Epithelial cell of prostate (primary cell): ENCODE results near the gene BLID.

Source experiments
- DNase-seq: peaks from one replicate; pipeline ENCODE4 v3.0.0-alpha.2; 2011; ENCODE audit warnings: low read depth, low spot score
- H3K27ac ChIP-seq: fragments of 450-650 bp; 2 replicates; pipeline ENCODE4 v1.5.1; 2017; ENCODE audit warnings: mild to moderate bottlenecking

The BLID gene

DNA sequence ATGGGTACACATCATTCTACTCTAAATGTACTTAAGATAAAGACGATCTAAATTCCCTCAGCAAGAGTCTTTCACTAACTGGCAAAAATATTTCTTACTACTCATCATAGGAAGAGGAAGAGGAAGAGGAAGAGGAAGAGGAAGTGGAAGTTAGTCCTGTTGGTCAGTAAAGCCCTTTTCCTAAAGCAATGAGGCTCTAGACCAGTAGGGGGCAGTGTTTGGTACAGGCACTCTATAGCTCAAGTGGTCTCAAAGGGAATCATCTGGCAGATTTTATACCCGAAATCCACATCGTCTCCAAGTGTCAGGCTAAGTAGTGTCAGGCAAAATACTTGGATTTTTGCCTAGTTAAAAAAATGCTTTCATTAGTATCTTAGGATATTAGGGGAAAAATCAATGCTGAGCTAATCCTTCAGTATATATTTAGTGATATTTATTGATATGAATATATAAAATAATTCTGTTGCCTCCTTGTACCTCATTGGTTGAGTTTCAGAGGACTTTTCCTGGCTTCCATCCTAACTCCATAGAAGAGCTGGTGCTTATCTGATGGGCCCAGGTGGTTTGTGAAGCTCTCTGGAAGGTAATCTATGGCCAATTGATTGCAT lies 7.7 kb downstream of the BLID start:
- DNase-seq: no peak

DNA sequence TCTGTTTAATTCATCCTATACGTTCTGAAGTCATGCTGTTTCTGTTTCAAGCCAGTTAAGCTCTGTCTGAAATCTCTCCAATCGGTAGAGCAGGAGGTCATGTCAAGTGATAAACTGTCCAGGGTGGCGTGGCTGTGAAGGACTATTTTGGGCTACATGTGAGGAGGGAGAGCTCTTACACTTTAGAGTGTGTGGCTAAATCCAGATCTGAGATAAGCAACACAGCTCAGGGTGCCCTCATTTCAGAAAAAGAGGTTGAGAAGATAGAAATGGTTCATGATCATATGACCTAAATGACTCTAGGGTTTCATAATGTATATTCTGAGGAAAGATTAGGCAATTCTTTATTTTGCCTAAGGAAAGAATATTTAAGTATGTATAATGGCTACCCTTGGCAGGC lies 8.4 kb downstream of the BLID start:
- DNase-seq: no peak
- no peak overlapping the region for H3K27ac ChIP-seq

More for the DNA sequence above, 7.7 kb downstream of the BLID start:
- no peak overlapping the region for H3K27ac ChIP-seq

DNA sequence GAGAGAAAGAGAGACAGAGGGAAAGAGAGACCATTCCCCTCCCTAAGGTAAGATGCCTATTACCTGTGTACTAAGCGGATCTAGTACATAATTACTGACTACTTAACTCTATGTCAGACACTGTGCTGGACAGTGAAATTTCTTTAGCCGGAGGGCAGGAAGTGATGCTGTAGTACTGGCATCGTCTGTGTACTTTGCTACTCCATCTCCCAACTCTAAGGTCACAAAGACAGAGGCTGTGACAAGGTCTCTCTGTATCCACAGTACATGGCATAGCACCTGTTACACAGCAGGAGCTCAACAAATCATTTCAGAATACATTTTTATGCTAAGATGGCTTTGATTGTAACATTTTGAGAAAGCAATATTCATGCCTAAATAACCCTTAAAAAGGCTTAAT lies 9.0 kb downstream of the BLID start:
- no peak for DNase-seq
- no peak overlapping the region for H3K27ac ChIP-seq

DNA sequence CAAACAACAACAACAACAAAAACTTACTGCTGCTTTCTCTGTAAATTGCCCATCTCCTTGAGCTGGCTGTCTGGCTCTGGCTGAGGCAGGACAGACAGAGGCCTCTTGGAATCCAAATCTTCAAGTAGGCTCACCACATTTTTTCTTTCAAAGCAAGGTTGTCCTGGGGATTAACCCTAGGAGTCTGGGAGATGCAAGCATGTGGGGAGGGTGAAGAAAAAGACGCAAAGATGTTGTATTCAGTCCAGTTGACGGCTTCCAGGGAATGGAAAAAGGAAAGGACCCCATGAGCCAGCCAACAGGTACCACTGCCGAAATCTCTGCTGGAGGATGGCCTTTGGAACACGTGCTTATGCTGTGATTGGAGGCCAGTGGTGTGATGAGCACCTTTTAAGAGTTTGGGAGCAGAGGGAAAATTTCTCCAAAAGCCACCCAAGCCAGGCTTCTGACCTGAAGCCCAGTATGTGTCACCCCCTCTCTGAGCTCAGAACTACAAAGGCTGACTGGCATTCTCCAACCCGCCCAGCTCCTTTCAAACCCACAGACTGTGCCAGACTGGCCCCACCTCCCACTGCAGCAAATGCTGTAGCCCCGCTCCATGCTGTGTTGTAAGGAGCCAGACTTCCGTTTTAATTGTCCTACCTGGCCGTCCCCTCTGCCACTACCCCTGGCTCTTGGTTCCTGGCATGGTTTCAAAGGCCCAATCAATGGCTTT lies 10.8 kb downstream of the BLID start:
- no peak for DNase-seq
- peak overlapping the region; percentile 83 for H3K27ac ChIP-seq

DNA sequence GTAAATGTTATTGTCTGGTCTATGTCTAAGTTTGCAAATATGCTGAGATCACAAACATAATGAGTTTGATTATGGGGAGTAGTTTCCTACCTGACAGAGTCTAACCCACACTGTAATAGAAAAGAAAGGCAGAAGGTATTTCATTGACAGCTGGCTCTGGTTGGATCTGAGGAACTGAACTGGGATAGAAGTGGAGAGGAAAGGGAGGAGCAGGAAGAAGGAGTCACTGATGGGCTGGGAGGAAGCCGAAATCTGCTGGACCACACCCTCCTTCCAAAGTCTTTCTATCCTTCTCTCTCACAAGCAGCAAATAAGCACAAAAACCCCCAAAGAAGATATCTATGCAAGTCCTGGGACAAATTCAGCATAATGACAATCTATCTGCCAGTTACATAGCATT lies 11.7 kb downstream of the BLID start:
- DNase-seq: no peak
- H3K27ac ChIP-seq: peak overlapping the region; percentile 83

DNA sequence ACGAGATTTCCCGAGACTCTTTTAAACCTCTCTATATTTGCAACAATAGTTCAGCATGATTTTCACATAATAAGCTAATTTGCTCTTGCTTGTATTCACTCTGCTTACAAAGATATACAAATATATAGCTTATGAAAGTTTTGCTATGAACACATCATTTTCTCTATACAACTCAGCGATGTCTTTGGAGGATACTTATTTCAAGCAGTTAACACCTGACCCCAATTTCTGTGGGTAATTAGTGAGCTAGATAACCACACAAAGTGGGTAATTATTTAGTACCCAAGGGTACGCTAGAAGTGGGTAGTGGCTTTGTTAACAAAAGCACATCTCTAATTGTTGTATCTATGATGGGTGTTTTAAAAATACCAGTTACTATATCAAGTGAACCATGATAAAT lies 12.3 kb downstream of the BLID start:
- no peak for DNase-seq
- H3K27ac ChIP-seq: peak overlapping the region; percentile 83

DNA sequence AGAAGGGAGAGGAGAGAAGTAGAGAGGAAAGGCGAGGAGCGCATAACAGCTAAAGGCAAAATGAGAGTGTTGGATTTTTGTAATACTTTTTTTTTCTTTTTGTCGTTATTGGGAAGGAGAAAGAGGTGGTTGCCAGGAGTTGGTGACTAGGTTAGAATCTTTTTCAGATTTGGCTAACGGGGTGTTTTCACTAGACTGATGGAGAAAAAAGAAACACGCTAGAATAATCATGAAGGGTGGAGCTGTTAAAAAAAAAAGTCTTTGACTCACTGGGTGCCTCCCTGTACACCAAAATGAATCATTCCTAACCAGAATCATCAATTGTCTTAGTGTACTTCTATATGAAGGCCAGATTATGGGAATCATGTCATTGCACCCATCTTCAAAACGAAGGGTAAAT lies 12.7 kb downstream of the BLID start:
- H3K27ac ChIP-seq: peak overlapping the region; percentile 83
- DNase-seq: no peak

DNA sequence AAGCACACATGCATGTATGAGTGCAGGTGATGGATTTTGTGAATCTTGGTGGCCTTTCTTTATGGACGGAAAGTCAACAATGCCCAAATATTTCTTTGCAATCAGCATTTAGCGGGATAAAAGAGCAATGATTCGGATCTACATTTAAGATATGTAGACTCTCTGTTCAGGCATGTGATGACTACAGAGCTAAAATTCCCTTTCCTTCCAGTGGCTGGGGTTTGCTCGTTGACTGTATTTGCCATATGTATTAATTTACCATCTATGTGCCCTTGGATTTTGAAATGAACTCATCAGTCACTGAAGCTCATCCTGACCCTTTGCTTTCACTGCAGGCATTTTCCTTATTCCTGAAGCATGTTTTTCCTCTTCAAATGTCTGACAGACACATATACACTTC lies 13.6 kb downstream of the BLID start:
- no peak for DNase-seq
- peak overlapping the region; percentile 83 for H3K27ac ChIP-seq

DNA sequence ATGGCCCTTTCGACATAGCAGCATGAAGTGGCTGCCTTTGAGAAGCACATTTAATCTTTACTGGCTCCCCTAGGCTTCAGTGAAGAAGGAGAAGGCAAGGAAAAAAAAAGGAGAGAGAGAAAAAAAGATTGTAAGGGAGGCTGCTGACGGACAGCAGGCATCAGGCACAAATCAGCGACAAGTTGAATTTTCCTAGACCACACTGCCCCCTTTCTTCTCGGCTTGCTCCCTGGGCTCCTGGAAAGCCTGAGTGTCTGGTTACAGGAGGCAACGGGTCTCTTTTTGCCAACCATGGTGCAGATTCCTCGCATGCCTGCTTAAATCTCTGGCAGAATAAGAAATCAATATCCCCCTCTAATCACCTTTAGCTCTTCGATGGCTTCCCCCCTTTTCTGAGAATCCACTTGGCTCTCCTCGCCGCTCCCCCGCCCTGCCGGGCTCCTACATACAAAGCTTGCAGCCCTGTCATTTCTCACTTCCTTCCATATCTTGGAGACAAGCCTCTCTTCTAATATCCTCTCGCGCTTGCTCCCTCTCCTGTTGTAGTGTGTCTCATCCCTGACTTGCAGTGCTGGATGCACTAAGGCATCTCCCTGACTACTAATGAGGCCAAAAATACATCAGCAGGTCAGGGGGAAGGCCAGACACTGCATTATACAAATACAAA lies 14.3 kb downstream of the BLID start:
- peak overlapping the region; percentile 83 for H3K27ac ChIP-seq
- DNase-seq: no peak

DNA sequence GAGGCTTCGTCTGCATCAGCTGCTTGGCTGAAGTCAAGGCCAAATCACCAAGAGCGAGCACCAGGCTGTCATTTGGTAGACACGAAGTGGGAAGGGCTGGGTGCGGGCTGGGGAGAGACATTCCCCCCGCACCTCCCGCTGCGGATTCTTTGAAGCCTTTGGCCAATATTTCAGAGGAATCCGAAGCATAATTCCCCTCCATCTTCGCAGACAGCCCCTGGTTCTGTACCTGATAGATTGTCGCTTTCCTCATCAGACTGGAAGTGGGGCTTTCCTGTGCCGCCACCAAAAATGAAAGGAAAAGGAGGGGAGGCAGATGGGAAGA lies 15.3 kb downstream of the BLID start:
- peak overlapping the region; percentile 83 for H3K27ac ChIP-seq
- DNase-seq: no peak

DNA sequence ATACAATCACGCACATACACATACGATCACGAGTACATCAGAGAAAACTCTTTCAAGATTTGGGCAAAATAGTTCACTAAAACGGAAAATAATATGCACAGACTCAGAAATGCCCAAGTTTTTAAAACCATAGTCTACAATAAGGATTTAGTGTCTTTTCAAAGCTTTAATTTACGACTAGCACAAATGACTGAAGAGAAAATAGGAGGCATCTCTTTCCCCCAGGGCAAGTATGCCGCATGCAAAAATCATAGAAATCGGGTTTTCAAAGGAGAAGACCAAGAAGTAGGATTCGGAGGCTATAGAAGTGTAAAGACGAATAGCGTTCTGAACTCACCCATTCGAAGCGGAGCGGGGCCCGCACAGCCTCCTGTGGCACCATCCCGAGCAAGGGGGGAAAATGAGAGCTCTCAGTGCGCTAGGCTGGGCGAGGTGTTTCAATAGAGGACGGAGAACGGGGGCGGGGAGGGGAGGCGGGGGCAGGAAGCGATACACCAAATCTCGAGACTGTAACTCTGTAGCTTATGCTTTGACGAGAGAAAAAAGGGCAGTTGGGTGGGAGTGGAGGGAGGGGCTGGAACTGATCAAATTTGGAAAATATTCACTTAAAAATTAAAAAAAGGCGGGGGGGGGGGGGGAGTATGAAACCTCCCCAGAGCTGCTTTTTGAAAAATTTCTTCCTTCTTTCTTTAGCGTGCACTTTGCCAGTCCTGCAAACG lies 15.8 kb downstream of the BLID start:
- no peak for DNase-seq
- H3K27ac ChIP-seq: peak overlapping the region; percentile 83

DNA sequence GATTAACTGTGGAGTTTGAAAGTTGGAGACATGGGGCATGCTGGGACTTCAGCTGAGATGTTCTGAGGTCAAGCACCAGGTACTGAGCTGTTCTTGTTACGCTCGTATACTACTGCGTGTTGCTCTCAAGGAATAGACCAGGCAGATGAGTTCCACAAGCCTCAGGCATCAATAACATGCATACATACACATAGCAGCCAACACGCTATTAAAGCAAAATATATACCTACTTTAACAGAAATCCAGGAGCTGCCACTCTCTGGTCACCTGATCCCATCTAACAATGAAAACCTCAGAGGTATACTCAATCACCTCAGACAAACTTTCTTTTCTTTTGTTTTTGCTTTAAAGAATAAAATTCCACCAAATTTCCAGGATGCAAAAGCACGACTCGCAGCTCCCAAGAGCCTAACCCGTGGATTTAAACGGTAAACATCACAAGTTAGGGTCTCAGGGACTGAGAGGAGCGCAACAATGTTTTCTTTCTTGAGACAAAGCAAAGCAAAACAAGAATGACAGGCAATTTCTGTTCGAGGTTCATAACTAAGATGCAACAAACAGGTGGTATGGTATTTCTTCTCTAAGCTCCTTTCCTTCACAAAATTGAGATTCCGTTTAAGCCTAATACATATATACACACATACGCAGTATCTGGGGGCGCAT lies 16.5 kb downstream of the BLID start:
- peak overlapping the region; percentile 83 for H3K27ac ChIP-seq
- no peak for DNase-seq

DNA sequence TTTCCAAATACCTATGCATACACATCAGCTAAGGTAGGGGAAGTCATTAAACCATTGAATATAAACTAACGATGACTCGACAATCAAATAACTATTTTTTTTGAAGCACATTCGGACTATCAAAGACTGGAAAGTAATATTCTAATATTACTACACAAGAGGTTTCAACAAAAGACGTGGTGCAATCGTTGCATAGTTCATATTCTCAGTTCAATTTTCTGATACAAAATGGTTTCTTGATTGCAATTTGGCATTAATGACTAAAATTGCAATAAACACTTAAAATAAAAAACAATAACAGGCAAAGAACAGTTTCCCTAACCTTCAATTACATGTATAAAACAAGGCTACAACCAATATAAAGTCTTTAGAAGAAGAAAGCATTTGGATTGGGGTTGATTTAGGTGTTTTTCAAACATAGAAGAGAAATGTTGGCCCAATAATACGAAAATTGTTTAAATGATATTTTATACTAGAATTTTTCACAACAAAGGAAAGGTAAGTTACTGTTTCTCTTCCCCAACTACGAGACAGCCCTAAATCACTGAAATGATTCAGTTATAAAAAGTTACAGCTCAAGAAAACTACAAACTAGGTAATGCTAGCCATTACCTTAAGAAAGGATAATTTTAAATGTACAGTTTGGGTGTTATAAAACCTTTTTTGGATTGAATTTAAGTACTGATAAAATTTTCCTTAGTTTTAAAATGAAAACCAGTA lies 17.6 kb downstream of the BLID start:
- H3K27ac ChIP-seq: peak overlapping the region; percentile 83
- DNase-seq: no peak

DNA sequence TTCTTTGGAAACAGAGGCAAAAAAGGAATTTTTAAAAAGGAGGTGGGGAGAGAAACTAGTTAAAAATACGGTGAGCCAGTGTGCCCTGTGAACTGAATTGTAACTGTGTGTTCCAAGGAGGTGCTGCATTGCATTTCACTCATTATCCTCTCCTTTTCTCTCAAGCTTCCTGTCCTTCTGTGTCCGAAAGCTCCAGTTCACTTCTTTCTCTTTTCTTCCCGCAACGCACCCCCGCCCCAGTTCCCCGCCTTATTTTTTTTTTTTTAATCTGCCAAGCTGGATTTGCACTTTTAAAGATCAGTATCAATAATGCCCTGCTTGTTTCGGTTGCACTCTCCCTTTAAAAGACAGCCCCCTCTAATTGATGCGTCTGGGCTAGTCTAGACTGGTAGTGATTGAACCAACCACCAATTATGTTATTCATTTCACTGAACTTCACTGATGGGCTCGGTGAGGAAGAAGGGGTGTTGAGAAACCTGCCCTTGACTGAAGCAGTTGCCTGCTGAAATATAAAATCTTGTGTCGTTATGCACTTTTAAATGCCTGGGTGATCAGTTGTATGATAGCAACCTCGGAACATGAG lies 18.5 kb downstream of the BLID start:
- DNase-seq: no peak
- peak overlapping the region; percentile 83 for H3K27ac ChIP-seq

DNA sequence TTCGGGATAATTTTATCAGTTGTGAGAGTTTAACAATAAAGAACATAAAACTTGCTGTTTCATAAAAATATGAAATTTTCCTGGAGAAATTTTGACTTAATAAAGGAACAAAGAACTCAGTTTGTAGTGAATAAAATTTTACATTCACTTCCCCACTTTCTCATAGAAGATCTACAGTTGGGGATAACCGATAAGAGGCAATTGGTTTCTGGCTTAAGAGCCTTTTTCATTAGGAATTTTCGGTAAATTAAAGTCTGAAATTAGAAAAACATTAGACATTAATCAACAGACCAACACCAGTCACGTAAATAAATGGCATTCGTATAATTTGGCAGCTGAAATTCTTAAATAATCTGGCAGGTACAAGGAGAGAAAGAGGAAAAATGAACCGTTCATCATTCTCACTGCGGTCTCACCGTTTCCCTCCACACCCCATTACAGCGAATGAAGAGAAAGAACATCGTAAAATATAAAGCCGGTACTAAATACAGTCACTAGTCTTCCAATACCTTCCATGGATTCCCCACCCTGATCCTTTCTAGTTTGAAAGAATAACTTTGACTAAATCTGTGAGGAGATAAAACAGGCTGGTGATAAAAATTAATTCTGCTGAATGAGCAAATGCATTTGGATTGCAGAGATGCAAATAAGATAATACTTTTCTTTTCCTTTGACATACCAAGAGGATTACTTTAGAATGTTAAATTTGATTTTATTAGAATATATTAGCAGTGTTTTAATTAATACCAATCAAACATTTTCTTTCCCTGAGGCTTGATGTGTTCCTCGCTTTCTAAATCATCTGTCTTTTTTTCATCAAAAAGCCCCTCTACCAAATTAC lies 19.5 kb downstream of the BLID start:
- DNase-seq: no peak
- peak overlapping the region; percentile 83 for H3K27ac ChIP-seq

DNA sequence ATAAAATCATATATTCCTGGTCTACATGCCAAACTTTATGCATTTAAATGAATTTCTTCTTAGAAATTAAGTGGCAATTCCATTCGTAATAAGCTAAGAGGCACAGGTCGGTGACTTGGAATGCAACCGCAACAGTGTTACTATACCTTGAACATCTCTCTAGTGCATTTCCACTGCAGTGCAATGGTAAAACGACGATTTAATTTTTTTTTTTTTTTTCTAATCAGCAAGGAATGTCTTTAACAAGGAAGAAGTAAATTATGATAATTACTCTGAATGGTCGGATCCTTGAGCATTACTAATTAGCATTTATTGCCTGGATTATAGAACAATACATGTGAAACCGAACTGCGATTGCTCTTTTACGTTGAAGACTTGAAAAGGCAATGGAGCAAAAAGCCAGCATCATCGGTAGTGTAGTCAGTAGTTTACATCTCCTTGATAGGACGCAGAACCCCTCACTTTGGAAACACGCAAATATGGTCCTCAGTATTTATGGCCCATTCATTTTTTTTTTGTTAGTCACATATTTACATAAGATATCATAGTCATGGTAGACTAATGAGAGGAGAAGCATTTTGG lies 20.2 kb downstream of the BLID start:
- peak overlapping the region; percentile 83 for H3K27ac ChIP-seq
- no peak for DNase-seq

DNA sequence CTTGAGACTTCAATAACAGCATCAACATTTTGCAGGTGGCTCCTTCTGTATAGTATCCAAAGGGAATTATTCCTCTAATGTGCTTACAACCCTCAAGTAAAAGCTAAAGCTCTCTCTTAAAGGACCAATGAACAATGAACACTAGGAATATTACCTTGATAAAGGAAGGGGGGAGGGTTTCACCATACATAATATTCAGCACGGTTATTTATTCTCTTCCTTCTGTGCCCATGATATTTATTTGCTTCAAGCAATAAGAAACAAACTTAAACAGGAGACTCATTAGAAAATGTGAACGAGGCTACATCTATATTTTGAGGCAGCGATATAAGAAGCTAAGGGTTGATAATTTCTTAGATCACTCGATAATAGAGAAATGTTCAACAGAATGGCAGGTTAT lies 21.2 kb downstream of the BLID start:
- DNase-seq: no peak
- no peak overlapping the region for H3K27ac ChIP-seq

DNA sequence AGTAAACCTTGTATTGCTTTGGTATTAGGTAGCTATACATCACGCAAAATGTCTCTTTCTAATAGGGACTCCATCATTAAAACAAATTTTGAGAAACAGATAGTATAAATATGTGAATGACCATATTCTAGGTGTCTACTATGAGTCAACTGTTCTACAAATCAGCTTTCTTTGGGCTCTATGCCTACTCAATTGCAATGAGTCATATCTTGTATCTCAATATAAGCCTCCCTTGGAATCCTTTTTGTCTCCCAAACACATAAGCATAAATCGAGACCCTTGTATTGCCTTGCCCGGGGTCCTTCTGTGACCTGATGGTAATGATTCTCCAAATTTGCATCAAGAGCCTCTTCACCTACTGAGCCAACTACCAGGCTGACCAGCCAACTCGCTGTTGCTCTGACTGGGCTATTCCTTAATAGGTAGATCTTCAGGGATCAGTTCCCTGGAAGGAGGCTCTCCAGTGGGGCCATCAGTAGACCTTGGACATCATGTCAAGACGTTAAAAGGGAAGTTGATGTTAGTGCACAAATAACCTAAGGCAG lies 22.2 kb downstream of the BLID start:
- no peak for DNase-seq

More for the DNA sequence above, 22.2 kb downstream of the BLID start:
- H3K27ac ChIP-seq: no peak overlapping the region
